Keratinocyte (primary cell): ENCODE results near the gene SLC6A8.
A peak's percentile ranks its signal among the peaks of the same experiment; 100 is the strongest.

ENCODE experiments used
- CTCF ChIP-seq, 3 experiments: IDR thresholded peaks in 1 of 3; conservative IDR thresholded peaks in 1 of 3; optimal IDR thresholded peaks in 1 of 3; 2 replicates in 2 of 3; 3 replicates in 1 of 3; pipeline versions ENCODE3 to v1.5.1; 2011; ENCODE audit warnings: low read length in 3 of 3, mild to moderate bottlenecking in 3 of 3, moderate library complexity in 2 of 3, control low read depth in 1 of 3, inconsistent platforms in 1 of 3; ENCODE audit not compliant: insufficient read depth in 2 of 3; ENCODE audit errors: extremely low read depth in 1 of 3
- EZH2 ChIP-seq: IDR thresholded peaks from one replicate; pipeline ENCODE4 v1.6.1; 2012; ENCODE audit warnings: inconsistent platforms, mild to moderate bottlenecking, low read length, moderate library complexity

- TF ChIP-seq CTCF (optimal IDR thresholded peaks at IDR 0.05 in 1 of 3, IDR thresholded peaks at IDR 0.05 in 1 of 3, conservative IDR thresholded peaks at IDR 0.05 in 1 of 3; ENCODE audit: extremely low read depth in 1 of 3, insufficient read depth in 2 of 3, low read length in 3 of 3) (no peak), EZH2 (peak; percentile 23)
These were observed 46.1 kb upstream of the SLC6A8 start for GRCh38 chrX:153641627-153642026.
